ENCODE results near the gene EFCAB13. TPM values are rescaled to one million over a fixed set of nuclear protein-coding genes. Genes with fewer than 3 reads are reported as not detected.

Gene EFCAB13
- total RNA-seq, 2 donors from 2014 or later = 2.8 to 10.1 TPM

- DNase-seq (ENCODE audit: low spot score) = no peak
- Histone ChIP-seq H3K4me3 (no peak overlapping the region), H3K9me3 (no peaks in the 10 kb centered on the region), H3K27ac (no peak overlapping the region), H3K36me3 (peaks cover 58% of the 10 kb centered on the region), H3K27me3 (no peaks in the 10 kb centered on the region), H3K4me1 (peaks cover 0 to 10% of the 10 kb centered on the region in 2 donors)
- no peak for TF ChIP-seq CTCF (IDR thresholded peaks at IDR 0.05)
Observed at GRCh38 chr17:47285003-47285402, 38.8 kb upstream of the EFCAB13 start.

DNA sequence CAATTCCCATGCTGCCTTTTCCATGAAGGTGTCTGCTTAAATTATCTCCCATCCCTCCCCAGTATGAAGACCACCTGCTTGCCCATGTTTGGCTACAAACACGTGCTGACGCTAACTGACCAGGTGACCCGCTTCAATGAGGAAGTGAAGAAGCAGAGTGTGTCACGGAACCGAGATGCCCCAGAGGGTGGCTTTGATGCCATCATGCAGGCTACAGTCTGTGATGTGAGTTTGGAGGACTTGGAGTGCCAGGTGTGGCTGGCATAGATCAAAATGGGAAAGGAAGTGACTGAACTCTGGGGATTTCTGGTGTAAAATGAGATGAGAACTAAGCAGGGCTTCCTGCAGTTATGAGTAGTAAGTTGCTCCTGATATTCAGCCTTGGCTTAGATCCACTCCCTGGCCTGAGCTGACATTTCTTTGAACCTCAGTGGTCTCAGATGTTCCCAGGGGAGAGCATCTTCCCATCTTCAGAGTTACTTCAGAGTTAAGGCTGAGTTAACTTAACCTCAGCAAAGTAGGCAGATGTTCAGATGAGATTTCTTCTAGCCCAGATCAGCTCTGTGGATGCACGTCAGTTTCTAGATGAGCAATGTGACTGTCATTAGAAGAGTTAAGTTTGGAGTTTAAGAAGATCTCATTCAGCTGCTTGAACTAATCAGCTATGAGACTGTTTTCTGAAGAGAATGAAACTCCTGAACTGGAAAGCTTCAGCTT lies 37.4 kb upstream of the EFCAB13 start:
- no peak for TF ChIP-seq CTCF (IDR thresholded peaks at IDR 0.05)
- H3K4me1 ChIP-seq = no peaks in the 10 kb centered on the region
- no peak overlapping the region for H3K4me3 ChIP-seq
- peaks cover 71% of the 10 kb centered on the region for H3K36me3 ChIP-seq
- no peak for DNase-seq (ENCODE audit: low spot score)
- H3K9me3 ChIP-seq = no peaks in the 10 kb centered on the region
- H3K27ac ChIP-seq = no peak overlapping the region
- H3K27me3 ChIP-seq = no peaks in the 10 kb centered on the region

DNA sequence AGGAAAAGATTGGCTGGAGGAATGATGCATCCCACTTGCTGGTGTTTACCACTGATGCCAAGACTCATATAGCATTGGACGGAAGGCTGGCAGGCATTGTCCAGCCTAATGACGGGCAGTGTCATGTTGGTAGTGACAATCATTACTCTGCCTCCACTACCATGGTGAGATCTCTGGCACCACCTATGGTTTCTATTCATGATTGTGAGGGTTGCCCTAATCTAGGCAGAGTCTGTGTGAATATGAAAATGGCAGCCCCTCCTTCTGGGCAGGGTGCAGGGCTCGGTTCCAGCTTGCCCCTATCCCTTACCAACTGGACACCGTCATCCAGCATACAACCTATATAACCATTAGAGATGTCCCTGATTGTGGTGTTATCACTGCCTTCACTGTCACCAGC lies 36.7 kb upstream of the EFCAB13 start:
- DNase-seq (ENCODE audit: low spot score) = no peak
- Histone ChIP-seq H3K4me3 (no peak overlapping the region), H3K36me3 (peaks cover 78% of the 10 kb centered on the region), H3K4me1 (no peaks in the 10 kb centered on the region), H3K9me3 (no peaks in the 10 kb centered on the region), H3K27me3 (no peaks in the 10 kb centered on the region), H3K27ac (no peak overlapping the region)
- TF ChIP-seq CTCF (IDR thresholded peaks at IDR 0.05) = no peak

DNA sequence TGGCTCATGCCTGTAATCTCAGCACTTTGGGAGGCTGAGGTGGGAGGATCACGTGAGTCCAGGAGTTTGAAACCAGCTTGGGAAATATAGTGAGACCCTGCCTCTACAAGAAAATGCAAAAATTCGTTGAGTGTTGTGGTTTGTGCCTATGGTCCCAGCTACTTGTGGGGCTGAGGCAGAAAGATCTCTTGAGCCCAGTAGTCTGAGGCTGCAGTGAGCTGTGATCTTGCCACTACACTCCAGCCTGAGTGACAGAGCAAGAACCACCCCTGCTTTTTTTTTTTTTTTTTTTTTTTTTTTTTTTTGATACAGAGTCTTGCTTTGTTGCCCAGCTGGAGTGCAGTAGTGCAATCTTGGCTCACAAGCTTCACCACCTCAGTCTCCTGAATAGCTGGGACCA lies 36.1 kb upstream of the EFCAB13 start:
- H3K4me1 ChIP-seq = no peaks in the 10 kb centered on the region
- peaks cover 84% of the 10 kb centered on the region for H3K36me3 ChIP-seq
- H3K4me3 ChIP-seq = no peak overlapping the region
- no peaks in the 10 kb centered on the region for H3K27me3 ChIP-seq
- DNase-seq (ENCODE audit: low spot score) = no peak
- no peaks in the 10 kb centered on the region for H3K9me3 ChIP-seq
- TF ChIP-seq CTCF (IDR thresholded peaks at IDR 0.05) = no peak
- no peak overlapping the region for H3K27ac ChIP-seq

DNA sequence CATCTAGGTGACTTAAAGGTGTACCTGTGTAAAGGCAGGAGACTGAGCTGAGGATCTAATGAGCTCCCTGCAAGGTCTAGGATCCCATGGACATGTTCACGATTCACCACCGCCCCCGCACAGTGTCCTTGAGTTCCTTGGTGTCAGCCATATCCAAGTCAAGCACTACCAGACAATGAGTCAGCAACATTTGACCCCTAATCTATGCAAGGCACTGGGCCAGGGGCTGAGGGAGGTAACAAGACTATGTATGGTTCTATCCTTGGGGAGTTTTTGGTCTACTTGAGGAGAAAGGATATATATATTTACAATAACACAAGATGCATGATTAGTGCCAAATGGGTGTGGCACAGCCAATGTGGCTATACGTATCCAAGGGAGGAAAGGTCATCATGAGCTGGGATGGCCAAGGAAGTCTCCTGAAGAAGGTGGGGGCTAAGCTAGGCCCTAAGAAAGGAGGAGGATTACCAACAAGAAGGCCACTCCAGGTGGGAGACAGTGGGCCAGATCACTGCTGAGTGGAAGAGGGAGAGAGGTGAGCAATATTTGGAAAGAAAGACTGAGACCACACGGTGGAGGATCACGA lies 35.1 kb upstream of the EFCAB13 start:
- no peak overlapping the region for H3K4me3 ChIP-seq
- H3K9me3 ChIP-seq = no peaks in the 10 kb centered on the region
- peaks cover 93% of the 10 kb centered on the region for H3K36me3 ChIP-seq
- no peaks in the 10 kb centered on the region for H3K27me3 ChIP-seq
- TF ChIP-seq CTCF (IDR thresholded peaks at IDR 0.05) = no peak
- DNase-seq (ENCODE audit: low spot score) = no peak
- H3K4me1 ChIP-seq = no peaks in the 10 kb centered on the region
- H3K27ac ChIP-seq = no peak overlapping the region

Measured in right atrium auricular region (tissue), 2 donors.